Gastrocnemius medialis (tissue), 4 donors: ENCODE results near the gene CCDC192. TPM values are rescaled to one million over a fixed set of nuclear protein-coding genes. Genes with fewer than 3 reads are reported as not detected.

Experiments used
- ATAC-seq, 2 donors: fragments of 150-250 bp; one replicate each; pipeline ENCODE4 v1.9.1; 2016
- DNase-seq, 2 donors: peaks; one replicate each; pipeline ENCODE4 v3.0.0-alpha.2; 2019
- H3K27ac ChIP-seq, 4 donors: fragments of 200-600 bp; sonication (generic); 1 replicate in 1 of 4; 2 replicates in 3 of 4; pipeline ENCODE4 v1.5.1; 2016 to 2018; ENCODE audit warnings: mild to moderate bottlenecking in 2 of 4, moderate library complexity in 1 of 4
- H3K27me3 ChIP-seq, 3 donors: fragments of 200-600 bp; sonication (generic) in 2 of 3; 1 replicate in 1 of 3; 2 replicates in 2 of 3; pipeline versions ENCODE4 v1.5.1 to v1.6.0; 2016 to 2019; ENCODE audit warnings: mild to moderate bottlenecking in 1 of 3, moderate library complexity in 1 of 3
- H3K36me3 ChIP-seq, 2 donors: fragments of 200-600 bp; sonication (generic) in 1 of 2; one replicate each; pipeline ENCODE4 v1.5.1; 2017 to 2018
- H3K4me1 ChIP-seq, 2 donors: fragments of 200-600 bp; sonication (generic) in 1 of 2; one replicate each; pipeline ENCODE4 v1.5.1; 2016 to 2017; ENCODE audit warnings: mild to moderate bottlenecking in 2 of 2
- H3K4me3 ChIP-seq, 4 donors: fragments of 200-600 bp; sonication (generic) in 3 of 4; 1 replicate in 1 of 4; 2 replicates in 3 of 4; pipeline ENCODE4 v1.5.1; 2016 to 2019; ENCODE audit warnings: mild to moderate bottlenecking in 2 of 4
- H3K9me3 ChIP-seq, 3 donors: fragments of 200-600 bp; sonication (generic) in 2 of 3; 1 replicate in 1 of 3; 2 replicates in 2 of 3; pipeline ENCODE4 v1.5.1; 2016 to 2019
- CTCF ChIP-seq, 5 experiments: fragments of 450-650 bp in 3 of 5; fragments of 200-600 bp in 2 of 5; sonication (generic) in 2 of 5; IDR thresholded peaks in 4 of 5; conservative IDR thresholded peaks in 1 of 5; 1 replicate in 4 of 5; 2 replicates in 1 of 5; pipeline ENCODE4 v1.5.1; 2016 to 2019; ENCODE audit warnings: antibody characterized with exemption in 5 of 5, mild to moderate bottlenecking in 3 of 5, moderate library complexity in 3 of 5
- POLR2A ChIP-seq, 2 donors: fragments of 450-650 bp; IDR thresholded peaks; one replicate each; pipeline ENCODE4 v1.6.1; 2017; ENCODE audit warnings: antibody characterized with exemption in 2 of 2, mild to moderate bottlenecking in 2 of 2, moderate library complexity in 2 of 2
- in situ Hi-C, 4 donors: fragments of 200-750 bp; cut with MboI; loops; one replicate each; pipeline versions ENCODE4 v1.15.0 to v1.8.0; 2017; ENCODE audit warnings: low sequenced_read_pairs in 4 of 4
- intact Hi-C: fragments of 100-400 bp; cut with DNase I; formaldehyde crosslinking; loops from one replicate; pipeline ENCODE4 v1.15.1; 2023; ENCODE audit warnings: low total_unique reads
- total RNA-seq, 4 donors: library from RNA; depleted of rRNA; stranded (reverse); fragments of >200 nt; gene quantifications; one replicate each; pipeline versions ENCODE4 v1.1.0 to v1.2.3, GENCODE V29; 2016

The CCDC192 gene
- total RNA-seq, 4 donors from 2014 or later = not detected

DNA sequence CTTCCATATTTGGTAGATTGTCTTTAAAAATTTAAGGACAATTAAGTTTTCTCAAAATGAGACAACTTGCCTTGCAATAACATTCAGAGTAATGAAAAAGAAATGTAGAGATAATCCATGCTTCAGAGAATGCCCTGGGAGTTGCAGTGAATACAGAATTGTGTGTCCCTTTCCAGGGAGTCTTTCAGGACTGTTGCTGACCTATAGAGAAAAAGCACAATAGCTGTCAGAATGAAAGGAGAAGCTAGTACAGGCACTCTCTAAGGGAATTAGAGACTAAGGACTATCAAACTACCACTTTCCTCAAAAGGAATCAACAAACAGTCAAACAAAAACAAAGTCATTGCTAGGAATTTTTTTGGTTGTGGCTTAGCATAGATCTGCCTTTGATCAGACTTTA, 93.0 kb downstream of the CCDC192 start:
- TF ChIP-seq CTCF (IDR thresholded peaks at IDR 0.05 in 4 of 5, conservative IDR thresholded peaks at IDR 0.05 in 1 of 5) (no peak), POLR2A (IDR thresholded peaks at IDR 0.05) (no peak)
- Histone ChIP-seq H3K27ac (no peak overlapping the region), H3K9me3 (peaks cover 0 to under 1% (median 0%) of the 10 kb centered on the region in 3 donors), H3K4me3 (no peak overlapping the region), H3K27me3 (no peaks in the 10 kb centered on the region), H3K4me1 (no peaks in the 10 kb centered on the region), H3K36me3 (no peaks in the 10 kb centered on the region)
- ATAC-seq (no peak), DNase-seq (no peak)
- intact Hi-C loops (no loop called here), in situ Hi-C loops (no loop called here)

DNA sequence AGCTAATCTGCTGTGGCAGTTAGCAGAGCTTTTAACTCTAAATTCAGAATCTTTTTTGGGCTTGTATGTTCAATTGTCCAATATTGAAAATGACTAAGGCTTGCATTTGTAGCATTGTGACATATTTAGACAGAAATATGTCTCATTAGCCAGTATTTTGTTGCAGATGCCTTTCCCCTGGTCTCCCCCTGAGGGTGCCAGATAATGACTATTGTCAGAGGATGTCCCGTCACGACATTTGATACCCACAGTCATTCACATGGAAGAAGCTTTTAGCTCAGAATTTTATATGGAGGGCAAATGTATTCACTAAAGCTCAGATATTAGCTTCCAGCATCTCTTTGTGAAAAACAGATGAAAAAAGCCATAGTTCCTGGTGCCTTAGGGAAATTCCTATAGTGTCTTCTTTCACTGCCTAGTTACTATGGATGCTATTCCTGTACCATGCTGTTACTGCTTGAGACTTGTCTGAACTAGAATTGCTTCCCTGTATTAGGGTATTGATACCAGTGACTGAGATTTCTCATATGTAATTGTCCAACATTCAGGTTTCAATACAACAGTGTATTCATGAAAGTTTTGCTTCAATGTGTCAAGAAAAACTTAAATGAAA, 96.2 kb downstream of the CCDC192 start:
- no peak for TF ChIP-seq POLR2A (IDR thresholded peaks at IDR 0.05)
- TF ChIP-seq CTCF (IDR thresholded peaks at IDR 0.05 in 4 of 5, conservative IDR thresholded peaks at IDR 0.05 in 1 of 5) = no peak
- in situ Hi-C loops = no loop called here
- H3K4me3 ChIP-seq = no peak overlapping the region

GRCh38 chr5:127801751-127802476, 98.7 kb downstream of the CCDC192 start:
- in situ Hi-C loops = no loop called here
- intact Hi-C loops = no loop called here
- Histone ChIP-seq H3K4me3 (no peak overlapping the region), H3K27me3 (no peaks in the 10 kb centered on the region), H3K36me3 (no peaks in the 10 kb centered on the region), H3K4me1 (no peaks in the 10 kb centered on the region), H3K9me3 (no peaks in the 10 kb centered on the region), H3K27ac (no peak overlapping the region)
- DNase-seq = no peak
- TF ChIP-seq CTCF (IDR thresholded peaks at IDR 0.05 in 4 of 5, conservative IDR thresholded peaks at IDR 0.05 in 1 of 5) = no peak
- no peak for TF ChIP-seq POLR2A (IDR thresholded peaks at IDR 0.05)
- no peak for ATAC-seq

More for the DNA sequence above, 96.2 kb downstream of the CCDC192 start:
- no peaks in the 10 kb centered on the region for H3K36me3 ChIP-seq
- DNase-seq (no peak), ATAC-seq (no peak)
- no peaks in the 10 kb centered on the region for H3K4me1 ChIP-seq
- H3K9me3 ChIP-seq = no peaks in the 10 kb centered on the region
- intact Hi-C loops = no loop called here
- no peak overlapping the region for H3K27ac ChIP-seq
- no peaks in the 10 kb centered on the region for H3K27me3 ChIP-seq

GRCh38 chr5:127802477-127802865, 99.3 kb downstream of the CCDC192 start:
- Histone ChIP-seq H3K9me3 (no peaks in the 10 kb centered on the region), H3K27ac (no peak overlapping the region), H3K27me3 (no peaks in the 10 kb centered on the region), H3K4me3 (no peak overlapping the region), H3K36me3 (no peaks in the 10 kb centered on the region), H3K4me1 (no peaks in the 10 kb centered on the region)
- in situ Hi-C loops (no loop called here), intact Hi-C loops (no loop called here)
- no peak for TF ChIP-seq CTCF (IDR thresholded peaks at IDR 0.05 in 4 of 5, conservative IDR thresholded peaks at IDR 0.05 in 1 of 5)
- TF ChIP-seq POLR2A (IDR thresholded peaks at IDR 0.05) = no peak
- ATAC-seq (no peak), DNase-seq (no peak)
